ENCODE measurements around the gene WASL.

The WASL gene

GRCh38 chr7:123663200-123663599, 85.6 kb downstream of the WASL start:
- peaks cover 50% of the 10 kb centered on the region for H3K4me1 Mint-ChIP-seq
- H3K9me3 Mint-ChIP-seq = peaks cover 3% of the 10 kb centered on the region
- no peak for DNase-seq
- peaks cover 6% of the 10 kb centered on the region for H3K27me3 Mint-ChIP-seq (ENCODE audit: low read depth, poor library complexity)
- peaks cover 4% of the 10 kb centered on the region for H3K36me3 Mint-ChIP-seq (ENCODE audit: low read depth)
- TF ChIP-seq, protein P1, sequence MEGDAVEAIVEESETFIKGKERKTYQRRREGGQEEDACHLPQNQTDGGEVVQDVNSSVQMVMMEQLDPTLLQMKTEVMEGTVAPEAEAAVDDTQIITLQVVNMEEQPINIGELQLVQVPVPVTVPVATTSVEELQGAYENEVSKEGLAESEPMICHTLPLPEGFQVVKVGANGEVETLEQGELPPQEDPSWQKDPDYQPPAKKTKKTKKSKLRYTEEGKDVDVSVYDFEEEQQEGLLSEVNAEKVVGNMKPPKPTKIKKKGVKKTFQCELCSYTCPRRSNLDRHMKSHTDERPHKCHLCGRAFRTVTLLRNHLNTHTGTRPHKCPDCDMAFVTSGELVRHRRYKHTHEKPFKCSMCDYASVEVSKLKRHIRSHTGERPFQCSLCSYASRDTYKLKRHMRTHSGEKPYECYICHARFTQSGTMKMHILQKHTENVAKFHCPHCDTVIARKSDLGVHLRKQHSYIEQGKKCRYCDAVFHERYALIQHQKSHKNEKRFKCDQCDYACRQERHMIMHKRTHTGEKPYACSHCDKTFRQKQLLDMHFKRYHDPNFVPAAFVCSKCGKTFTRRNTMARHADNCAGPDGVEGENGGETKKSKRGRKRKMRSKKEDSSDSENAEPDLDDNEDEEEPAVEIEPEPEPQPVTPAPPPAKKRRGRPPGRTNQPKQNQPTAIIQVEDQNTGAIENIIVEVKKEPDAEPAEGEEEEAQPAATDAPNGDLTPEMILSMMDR (IDR thresholded peaks at IDR 0.05) = no peak
- H3K4me3 Mint-ChIP-seq = no peak overlapping the region
- no peak overlapping the region for H3K27ac Mint-ChIP-seq

DNA sequence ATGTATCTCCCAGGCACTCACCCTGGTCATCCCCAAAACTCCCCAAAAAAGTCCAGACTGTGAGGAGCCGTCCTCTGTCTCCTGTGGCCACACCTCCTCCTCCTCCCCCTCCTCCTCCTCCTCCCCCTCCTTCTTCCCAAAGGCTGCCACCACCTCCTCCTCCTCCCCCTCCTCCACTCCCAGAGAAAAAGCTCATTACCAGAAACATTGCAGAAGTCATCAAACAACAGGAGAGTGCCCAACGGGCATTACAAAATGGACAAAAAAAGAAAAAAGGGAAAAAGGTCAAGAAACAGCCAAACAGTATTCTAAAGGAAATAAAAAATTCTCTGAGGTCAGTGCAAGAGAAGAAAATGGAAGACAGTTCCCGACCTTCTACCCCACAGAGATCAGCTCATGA, 86.0 kb downstream of the WASL start:
- Mint-ChIP-seq H3K9me3 (peaks cover 3% of the 10 kb centered on the region), H3K4me1 (peaks cover 50% of the 10 kb centered on the region), H3K27ac (no peak overlapping the region), H3K27me3 (ENCODE audit: low read depth, poor library complexity) (peaks cover 6% of the 10 kb centered on the region), H3K4me3 (no peak overlapping the region), H3K36me3 (ENCODE audit: low read depth) (peaks cover 4% of the 10 kb centered on the region)
- no peak for DNase-seq
- TF ChIP-seq, protein P1 (IDR thresholded peaks at IDR 0.05) = no peak

DNA sequence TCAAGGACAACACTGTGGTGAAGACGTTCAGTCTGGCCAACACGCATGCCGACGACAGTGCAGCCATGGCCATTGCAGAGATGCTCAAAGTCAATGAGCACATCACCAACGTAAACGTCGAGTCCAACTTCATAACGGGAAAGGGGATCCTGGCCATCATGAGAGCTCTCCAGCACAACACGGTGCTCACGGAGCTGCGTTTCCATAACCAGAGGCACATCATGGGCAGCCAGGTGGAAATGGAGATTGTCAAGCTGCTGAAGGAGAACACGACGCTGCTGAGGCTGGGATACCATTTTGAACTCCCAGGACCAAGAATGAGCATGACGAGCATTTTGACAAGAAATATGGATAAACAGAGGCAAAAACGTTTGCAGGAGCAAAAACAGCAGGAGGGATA, 86.5 kb downstream of the WASL start:
- no peak for DNase-seq
- Mint-ChIP-seq H3K27ac (no peak overlapping the region), H3K27me3 (ENCODE audit: low read depth, poor library complexity) (peaks cover 6% of the 10 kb centered on the region), H3K4me1 (peaks cover 50% of the 10 kb centered on the region), H3K4me3 (no peak overlapping the region), H3K9me3 (peaks cover 3% of the 10 kb centered on the region), H3K36me3 (ENCODE audit: low read depth) (peaks cover 4% of the 10 kb centered on the region)
- TF ChIP-seq, protein P1 (IDR thresholded peaks at IDR 0.05) = no peak

- H3K9me3 Mint-ChIP-seq = peaks cover 3% of the 10 kb centered on the region
- H3K4me1 Mint-ChIP-seq = peaks cover 50% of the 10 kb centered on the region
- peaks cover 6% of the 10 kb centered on the region for H3K27me3 Mint-ChIP-seq (ENCODE audit: low read depth, poor library complexity)
- DNase-seq = no peak
- H3K27ac Mint-ChIP-seq = peak overlapping the region; percentile 34
- no peak overlapping the region for H3K4me3 Mint-ChIP-seq
- TF ChIP-seq, protein P1 (IDR thresholded peaks at IDR 0.05) = no peak
- H3K36me3 Mint-ChIP-seq (ENCODE audit: low read depth) = peaks cover 4% of the 10 kb centered on the region
Measured at GRCh38 chr7:123661765-123662164, 87.0 kb downstream of the WASL start.

DNA sequence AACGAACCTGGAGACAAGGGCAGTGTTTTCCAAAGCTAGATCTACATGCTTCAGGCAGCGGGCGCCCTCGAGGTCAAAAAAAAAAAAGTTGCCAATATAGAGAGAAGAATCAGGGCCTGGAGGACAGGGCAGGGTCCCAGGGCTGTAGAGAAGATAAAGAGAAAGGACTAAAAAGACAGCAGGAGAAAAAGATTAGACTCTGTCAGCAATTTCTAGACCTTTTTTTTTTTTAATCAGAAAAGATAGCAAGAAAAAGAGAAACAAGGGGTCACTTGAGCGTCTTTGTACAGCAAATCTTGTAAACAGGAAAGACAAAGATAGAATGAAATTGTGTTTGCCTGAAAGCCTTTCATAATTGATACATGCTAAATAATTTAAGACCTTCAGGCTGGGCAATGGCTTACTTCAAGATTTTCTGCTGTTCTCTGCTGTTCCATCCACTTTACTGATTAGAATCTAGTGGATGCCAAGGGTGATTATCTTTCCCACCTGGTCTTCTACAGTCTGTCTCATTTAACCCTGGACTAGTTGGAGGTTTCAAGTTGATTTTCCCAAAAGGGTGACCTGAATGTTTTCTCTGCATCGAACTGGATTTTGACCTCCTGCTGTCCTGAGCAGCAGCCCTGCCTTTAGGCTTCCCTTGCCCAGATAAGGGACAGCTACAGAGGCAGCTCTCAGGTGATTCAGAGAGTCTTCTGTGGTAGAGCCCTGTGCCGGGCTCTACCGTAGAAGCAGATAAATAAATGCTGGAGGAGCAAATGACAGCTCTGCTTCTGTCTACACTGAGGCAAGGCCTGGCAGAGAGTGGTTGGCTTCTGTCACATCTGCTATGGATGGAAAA, 88.1 kb downstream of the WASL start:
- peak overlapping the region; percentile 38 for H3K4me3 Mint-ChIP-seq
- peaks cover 3% of the 10 kb centered on the region for H3K9me3 Mint-ChIP-seq

More for the DNA sequence above, 88.1 kb downstream of the WASL start:
- peaks cover 6% of the 10 kb centered on the region for H3K27me3 Mint-ChIP-seq (ENCODE audit: low read depth, poor library complexity)
- H3K27ac Mint-ChIP-seq = peak overlapping the region; percentile 89
- peaks cover 47% of the 10 kb centered on the region for H3K4me1 Mint-ChIP-seq
- DNase-seq = no peak
- peaks cover 4% of the 10 kb centered on the region for H3K36me3 Mint-ChIP-seq (ENCODE audit: low read depth)
- TF ChIP-seq, protein P1 (IDR thresholded peaks at IDR 0.05) = no peak

Measured in nephron progenitor cell (in vitro differentiated cells).